Stimulated activated CD4-positive, alpha-beta T cell treated with anti-CD3 and anti-CD28 coated beads, Interleukin-2, amount 100 ng/mL, for 48 hours (primary cell): ENCODE measurements around the gene NSUN2.
"Not testable (repeated sequence)": the region's sequence is repeated elsewhere in the genome, so short reads cannot be mapped to it uniquely, and the experiment has no call there.

ENCODE experiments used
- DNase-seq, 2 donors: peaks; one replicate each; pipeline ENCODE4 v3.0.0-alpha.2; 2020

The NSUN2 gene

DNA sequence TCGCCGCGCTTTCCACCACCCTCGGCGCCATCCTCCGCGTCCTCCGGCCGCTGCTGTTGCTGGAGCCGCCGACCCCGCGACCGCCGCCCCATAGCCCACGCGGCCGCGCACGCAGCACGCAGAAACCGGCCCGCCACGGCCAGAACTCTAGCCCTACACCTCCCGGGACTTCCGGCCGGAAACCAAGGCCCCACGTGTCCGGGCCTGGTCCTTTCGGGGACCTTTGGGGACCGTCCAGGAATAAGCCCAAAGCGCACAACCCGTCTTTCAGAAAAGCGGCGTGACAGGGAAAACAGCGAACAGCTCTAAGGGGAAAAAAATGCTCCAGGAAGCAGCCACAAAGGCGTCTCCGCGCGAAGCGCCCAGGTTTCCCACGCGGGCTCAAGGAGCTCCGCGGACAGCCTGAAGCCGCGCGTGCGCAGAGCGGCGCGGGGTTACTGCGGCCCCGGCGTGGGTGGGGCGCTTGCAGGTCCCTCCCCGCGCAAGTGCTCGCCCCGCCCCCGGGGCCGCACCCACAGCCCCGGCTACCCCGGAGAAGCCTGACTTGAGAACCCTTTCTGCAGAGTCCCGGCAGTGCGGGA is at the start of gene NSUN2, which contains the start of gene SRD5A1:
TSS of gene NSUN2 (minus strand) at position 157 of the 581 bp plus-strand sequence. CDS start at position 92, 65 bp downstream.
TSS of gene SRD5A1 (plus strand) at position 553 of the 581 bp plus-strand sequence. CDS start 137 bp downstream, outside the sequence.
- peak; percentile 87 to 92 for DNase-seq

DNA sequence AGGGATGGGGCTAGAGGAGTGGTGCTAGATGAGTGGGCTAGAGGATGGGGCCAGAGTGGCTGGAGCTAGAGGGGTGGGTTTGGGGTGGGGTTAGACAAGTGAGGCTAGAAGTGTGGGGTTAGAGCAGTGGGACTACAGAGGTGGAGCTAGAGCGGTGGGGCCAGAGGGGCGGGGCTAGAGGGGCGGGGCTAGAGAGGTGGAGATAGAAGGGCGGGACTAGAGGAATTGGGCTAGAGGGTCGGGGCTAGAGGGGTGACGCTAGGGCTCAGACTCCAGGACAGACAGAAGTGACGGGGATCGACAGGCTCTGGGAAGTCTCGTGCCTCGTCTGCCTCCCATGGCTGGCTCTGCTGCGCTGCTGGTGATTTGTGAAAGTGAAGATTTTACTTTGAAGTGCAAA is 49.4 kb upstream of the NSUN2 start:
- DNase-seq: no peak

DNA sequence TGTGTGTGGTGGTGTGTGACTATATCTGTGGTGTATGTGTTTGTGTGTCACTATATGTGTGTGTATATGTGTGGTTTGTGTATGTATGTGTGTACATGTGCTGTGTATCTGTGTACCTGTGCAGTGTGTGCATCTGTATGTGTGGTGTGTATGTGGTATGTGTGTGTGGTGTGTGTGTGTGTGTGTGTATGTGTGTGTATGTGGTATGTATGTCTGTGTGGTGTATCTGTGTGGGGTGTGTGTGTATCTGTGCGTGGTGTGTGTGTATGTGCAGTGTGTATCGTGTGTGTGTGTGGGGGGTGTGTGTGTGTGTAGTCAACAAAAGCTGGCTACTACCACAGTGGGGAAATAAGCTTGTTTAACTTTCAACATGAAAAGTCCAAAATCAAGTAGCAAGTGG is 48.8 kb upstream of the NSUN2 start:
- DNase-seq: no peak

DNA sequence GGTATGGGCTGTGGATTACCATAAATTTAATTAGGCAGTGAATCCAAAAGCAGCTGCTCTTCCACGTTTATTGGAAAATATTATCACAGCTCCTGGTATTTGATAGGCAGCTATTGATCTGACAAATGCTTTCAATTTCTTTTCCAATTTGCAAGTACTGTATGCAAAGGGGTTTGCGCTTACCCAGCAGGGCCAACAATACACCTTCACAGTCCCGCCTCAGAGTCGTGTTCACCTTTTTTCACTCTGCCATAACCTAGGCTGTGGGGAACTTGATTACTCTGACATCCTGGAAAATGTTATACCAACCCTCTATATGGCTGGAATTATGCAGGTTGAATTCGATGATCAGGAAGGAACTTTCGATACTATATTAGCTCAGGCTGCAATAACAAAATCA is 48.1 kb upstream of the NSUN2 start:
- no peak for DNase-seq

DNA sequence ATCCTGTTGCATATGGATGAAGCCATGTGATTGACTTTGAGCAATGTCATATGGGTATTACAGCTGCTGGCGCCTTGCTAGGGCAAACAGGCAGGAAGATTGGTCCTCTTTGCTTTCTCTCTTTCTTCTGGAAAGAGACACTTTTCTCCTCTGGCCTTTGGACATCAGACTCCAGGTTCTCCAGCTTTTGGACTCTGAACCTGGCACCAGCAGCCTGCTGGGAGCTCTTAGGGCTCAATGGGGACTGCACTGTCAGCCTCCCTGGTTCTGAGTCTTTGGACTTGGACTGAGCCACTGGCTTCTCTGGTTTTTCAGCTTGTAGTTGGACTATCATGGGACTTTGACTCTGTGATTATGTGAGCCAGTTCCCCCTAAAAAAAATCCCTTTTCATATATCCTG is 45.5 kb upstream of the NSUN2 start:
- no peak for DNase-seq

DNA sequence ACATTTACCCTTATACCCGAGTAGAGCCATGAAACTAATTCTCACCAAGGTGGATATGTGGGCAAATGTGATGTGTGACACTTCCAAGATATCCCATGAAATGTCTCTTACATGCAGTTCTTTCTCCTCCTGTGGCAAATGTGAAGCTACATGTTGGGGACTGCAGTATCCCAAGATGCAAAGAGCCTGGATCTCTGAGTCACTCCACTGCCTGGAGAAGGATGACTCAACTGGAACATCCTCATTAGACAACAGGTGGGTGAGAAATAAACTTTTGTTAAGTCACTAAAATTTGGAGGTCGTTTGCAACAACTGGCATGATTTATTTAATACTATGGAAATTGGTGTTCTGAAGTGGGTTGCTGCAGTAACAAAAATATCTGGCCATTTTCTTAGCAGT is 43.9 kb upstream of the NSUN2 start:
- no peak for DNase-seq

DNA sequence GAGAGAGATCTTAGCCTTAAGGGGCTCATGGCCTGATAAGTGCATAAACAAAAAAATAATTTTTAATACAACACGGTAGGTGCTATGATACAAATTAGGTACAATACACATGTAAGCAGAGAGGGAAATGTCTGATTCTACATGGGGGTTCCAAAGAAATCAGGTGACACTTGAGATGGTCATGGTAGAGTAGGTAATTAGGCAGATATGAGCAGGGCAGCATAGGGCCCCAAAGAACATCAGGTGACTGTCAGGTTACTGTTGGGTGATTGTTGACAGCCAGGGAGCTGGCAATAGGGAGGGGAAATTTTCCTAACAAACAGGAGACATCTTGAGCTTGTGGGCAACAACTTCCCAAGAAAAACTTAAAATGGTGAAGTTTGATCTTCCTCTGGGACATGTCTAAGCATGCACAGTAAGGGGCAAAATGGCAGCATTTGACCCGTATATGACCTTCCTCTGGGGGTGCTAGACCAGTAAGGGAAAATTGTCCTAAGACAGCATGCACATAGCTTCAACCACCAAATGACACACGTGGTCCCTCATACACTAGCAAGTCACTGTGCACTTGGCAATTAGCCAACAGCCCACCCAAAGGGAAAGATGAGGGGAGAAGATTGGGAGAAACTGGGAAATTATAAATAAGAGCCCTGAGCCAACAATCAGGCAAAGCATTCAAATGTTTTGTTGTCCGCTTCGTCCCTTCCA is 43.1 kb upstream of the NSUN2 start:
- DNase-seq: no peak

DNA sequence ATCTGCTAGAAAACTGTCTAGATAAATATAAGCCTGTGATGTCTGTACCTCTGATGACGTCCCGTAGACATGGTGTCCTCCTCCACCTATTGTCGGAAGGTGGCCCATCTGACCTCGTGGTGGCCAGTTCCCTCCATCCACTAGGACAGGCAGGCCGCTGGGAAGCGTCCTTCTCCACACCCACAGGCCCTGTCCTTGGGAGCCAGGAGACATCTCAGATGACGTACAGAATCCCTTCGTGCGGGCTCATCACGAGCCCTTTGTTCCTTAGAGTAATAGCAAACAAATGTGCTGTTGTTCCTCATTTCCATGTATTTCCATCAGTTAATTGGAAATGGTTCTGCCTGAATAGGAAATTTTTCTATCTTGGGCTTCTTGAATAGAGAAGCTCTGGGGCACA is 42.0 kb upstream of the NSUN2 start:
- DNase-seq: no peak

DNA sequence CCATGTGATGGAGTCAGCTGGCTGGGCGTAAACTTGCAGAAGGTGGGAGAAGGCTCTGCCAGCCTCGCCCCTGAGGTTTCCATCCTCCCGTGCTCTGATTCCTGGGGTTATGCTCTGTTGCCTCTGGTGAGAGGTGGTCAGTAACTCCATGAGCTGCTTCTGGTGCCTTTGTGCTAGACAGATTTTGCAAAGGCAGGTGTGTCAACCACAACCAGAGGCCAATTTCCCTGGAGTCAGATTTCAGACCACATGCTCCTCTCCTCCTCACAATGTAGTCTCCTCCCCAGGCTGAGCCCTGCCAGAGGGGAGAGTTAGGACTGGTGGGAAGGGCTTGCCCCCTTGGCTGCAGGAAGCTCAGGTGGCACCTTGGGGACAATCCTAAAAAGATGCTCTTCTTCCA is 41.6 kb upstream of the NSUN2 start:
- DNase-seq: no peak

DNA sequence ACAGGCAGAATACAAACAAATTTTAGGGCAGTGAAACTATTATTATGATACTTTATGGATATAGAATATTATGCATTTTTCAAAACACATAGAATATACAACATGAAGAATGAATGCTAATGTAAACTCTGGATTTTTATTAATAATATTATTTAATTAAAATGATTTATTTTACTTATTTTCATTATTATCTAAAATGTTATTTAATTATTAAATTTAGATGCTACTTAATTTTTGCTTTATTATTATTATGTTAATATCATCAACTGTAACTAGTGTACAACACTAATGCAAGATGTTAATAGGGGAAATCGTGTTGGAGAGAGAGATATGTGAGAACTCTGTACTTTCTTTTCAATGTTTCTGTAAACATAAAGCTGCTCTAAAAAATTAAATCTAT is 41.1 kb upstream of the NSUN2 start:
- no peak for DNase-seq

DNA sequence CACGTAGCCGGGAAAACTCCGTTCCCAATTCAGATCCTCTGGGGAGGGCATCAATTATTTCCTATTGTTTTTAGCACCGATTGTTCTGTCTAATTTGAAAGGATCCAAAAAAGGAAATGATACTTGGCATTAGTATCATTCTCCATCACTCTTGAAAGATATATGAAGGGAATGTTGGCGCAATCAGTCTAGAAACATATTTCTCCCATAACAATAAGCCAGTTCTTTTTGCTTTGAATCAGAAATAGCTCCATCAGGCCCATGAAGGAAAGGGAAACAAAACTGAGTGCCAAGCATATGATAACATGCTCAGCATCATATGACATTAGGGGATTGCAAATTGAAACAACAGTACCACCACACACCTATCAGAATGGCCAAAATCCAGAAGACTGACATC is 40.2 kb upstream of the NSUN2 start:
- DNase-seq: no peak

DNA sequence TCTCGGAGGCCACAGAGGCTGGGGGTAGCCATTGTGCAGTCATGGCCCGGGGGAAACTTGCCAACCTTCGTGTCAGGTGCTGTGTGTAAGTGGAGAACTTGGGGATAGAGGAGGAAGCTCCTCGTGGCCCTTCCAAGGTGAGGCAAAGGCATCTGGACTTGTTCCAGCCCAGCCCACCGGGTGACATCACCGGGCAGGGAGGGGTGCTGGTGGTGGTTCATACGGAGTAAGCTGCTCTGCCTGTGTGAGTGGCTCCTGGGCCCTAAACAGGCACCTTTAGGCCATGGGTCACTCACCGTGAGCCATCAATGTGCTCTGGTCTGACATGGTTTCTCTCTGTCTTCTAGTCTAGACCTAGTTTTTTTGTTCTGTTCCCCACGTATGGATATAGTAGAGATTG is 35.9 kb upstream of the NSUN2 start:
- not testable (repeated sequence) for DNase-seq

DNA sequence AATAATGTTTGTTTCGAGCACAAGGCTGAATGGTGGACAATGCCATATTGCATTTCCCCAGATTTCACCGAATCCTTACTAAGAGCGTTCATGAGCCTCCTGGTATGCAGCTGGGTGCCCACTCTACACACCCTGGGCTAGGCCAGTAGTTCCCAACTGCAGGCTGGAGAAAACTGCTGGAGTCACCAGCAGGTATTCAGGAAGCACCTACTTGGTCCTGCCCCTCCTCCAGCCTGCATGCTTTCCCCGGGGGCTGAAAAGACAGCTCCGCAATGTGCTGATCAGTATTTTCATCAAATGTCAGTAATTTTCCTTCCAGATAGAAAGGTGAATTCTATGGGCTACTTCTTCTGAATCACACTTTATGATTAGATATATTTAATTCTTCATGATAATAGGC is 34.8 kb upstream of the NSUN2 start:
- DNase-seq: no peak

DNA sequence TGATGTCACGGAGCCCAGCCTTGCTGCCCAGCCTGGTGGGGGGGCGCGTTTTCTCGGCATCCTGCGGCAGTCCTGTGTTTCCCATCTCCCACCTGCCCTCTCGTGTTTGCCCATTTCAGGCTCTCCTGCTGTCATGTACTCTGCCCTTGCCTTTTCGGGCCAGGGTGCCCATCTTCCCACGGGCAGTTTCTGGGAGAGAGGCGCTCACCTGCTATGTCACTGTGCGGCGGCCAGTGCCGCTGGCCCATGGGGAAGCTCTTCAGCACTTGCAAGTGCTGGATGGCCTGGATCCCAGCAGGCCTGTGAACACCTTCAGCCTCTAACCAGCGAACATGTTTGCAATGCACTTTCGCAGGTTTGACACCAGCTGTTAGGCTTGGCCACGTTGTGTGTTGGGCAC is 33.9 kb upstream of the NSUN2 start:
- no peak for DNase-seq

DNA sequence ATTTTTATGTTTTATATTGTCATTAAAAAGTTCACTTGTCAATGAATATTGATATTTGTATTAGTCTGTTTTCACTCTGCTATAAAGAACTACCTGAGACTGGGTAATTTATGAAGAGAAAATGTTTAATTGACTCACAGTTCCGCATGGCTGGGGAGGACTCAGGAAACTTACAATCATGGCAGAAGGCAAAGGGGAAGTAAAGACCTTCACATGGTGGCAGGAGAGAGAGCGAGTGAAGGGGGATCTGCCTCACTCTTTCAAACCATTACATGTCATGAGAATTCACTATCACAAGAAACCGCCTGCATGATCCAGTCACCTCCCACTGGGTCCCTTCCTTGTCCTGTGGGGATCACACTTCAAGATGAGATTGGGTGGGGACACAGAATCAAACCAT is 27.8 kb upstream of the NSUN2 start:
- DNase-seq: no peak

DNA sequence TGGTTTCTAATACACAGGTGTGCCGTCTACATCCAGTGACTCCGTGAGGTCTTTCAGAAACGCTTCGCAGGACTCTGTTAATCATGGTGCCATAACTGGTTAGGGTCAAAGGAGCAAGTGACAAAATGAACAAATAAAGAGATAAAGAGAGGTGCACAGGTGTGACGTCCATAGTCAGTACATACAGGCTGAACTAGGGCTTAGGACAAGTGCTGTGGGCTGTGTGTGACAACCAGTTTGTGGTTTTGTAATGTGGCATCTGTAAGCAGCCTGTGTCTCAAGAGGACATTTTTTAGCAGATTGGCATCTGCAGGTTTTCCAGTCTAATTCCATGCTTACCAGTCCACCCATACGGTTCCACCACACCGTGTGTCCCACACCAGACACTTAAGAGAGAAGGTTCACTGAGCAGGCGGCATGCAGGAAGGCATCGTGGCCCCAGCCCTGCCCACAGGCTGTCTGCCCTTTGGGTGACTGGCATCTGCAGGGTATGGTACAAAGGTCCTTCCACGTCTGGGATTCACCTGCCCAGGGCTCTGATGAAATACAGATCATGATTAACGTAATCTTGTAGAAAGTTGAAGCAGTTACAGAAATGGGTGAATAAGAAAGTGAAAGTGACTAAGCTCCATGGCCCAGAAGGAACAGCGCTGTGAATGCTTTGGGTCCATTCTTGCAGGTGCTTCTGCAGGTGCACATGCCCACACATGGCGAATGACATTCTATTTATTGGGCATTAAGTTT is 27.3 kb upstream of the NSUN2 start:
- no peak for DNase-seq

DNA sequence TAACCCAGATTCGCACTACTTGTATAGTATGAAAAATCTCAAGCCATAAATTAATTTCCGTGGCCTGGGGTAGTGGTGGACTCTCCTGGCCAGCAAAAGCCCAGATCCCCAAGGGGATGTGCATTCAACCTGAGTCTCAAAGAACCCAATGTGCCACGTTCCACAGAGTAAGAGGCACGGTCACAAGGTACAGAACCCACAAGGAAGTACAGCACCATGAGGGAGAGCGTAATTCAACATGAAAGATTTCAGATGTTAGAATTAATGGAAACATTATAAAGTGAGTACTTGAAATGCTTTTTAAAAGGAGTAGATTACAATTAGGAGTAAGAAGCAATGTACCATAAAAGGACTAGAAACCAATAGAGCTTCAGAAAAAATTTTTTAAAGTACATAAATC is 23.8 kb upstream of the NSUN2 start:
- DNase-seq: no peak

DNA sequence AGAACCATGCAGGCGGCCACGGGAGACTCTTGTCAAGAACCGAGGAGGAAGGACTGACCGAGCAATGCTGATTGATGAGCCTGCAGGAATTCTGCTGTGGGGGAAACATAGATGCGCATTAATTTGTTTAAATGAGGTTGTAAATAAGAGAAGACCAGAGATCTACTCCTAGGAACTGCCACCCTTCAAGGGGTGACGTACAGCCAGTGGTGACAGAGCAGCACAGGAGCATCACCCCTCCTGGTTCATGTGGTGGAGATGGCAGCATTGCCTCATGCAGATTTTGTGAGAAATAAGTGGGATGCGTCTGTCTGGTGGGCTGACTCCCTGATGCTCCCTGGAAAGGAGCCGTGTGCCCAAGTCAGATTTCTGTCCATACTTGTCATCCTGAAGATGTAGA is 22.6 kb upstream of the NSUN2 start:
- DNase-seq: no peak

DNA sequence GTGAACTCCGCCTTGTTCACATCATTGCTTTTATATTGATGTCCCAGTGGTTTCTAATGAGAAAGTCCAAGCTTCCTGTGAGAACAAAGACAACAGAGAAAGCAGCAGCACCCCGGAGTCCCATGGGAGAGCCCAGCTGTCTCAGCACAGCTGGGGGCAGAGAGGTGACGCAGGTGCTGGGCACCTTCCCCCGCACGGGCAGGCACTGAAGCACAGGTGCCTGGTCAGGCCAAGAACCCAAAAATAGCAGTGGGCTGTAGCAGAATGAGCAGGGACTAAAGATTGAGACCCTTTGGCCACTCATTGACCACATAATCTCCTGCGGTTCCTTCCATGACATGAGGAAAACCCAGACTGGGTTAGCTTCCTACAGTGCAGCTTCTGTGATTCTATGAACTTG is 19.2 kb upstream of the NSUN2 start:
- no peak for DNase-seq

DNA sequence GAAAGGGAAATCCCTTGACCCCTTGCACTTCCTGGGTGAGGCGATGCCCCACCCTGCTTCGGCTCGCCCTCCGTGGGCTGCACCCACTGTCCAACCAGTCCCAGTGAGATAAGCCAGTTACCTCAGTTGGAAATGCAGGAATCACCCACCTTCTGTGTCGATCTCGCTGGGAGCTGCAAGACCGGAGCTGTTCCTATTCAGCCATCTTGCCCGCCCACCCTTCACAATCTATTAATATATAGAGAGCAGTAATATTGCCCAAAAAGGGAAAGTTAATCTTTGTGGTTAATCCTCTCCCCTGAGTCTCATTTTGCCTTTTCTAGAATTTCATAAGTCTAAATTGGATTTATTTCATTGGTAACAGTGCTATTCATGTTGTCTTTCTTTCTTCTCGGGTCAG is 16.8 kb upstream of the NSUN2 start:
- DNase-seq: no peak

DNA sequence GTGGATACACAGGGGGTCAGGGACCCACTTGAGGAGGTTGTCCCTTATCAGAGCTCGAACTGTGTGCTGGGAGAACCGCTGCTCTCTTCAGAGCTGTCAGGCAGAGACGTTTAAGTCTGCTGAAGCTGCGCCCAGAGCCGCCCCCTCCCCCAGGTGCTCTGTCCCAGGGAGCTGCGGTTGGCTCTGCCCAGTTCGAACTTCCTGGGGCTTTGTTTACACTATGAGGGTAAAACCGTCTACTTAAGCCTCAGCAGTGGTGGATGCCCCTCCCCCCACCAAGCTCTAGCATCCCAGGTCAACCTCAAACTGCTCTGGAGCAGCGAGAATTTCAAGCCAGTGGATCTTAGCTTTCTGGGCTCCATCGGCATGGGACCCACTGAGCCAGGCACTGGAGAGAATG is 16.3 kb upstream of the NSUN2 start:
- no peak for DNase-seq

DNA sequence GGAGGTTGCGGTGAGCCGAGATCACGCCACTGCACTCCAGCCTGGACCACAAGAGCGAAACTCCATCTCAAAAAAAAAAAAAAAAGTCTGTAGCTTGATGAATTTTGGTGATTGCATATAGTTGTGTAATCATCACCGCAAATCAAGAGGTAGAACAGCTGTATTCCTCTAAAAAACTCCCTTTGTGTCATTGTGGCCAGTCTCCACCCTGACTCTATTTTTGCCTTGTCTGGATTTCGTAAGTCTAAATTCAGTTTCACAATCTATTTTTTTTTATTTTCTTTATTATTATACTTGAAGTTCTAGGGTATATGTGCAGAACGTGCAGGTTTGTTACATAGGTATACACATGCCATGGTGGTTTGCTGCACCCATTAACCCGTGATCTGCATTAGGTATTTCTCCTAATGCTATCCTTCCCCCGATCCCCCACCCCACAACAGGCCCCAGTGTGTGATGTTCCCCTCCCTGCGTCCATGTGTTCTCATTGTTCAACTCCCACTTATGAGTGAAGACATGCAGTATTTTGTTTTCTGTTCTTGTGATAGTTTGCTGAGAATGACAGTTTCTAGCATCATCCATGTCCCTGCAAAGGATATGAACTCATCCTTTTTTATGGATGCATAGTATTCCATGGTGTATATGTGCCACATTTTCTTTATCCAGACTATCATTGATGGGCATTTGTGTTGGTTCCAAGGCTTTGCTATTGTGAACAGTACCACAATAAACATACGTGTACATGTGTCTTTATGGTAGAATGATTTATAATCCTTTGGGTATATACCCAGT is 12.9 kb upstream of the NSUN2 start:
- not testable (repeated sequence) for DNase-seq

DNA sequence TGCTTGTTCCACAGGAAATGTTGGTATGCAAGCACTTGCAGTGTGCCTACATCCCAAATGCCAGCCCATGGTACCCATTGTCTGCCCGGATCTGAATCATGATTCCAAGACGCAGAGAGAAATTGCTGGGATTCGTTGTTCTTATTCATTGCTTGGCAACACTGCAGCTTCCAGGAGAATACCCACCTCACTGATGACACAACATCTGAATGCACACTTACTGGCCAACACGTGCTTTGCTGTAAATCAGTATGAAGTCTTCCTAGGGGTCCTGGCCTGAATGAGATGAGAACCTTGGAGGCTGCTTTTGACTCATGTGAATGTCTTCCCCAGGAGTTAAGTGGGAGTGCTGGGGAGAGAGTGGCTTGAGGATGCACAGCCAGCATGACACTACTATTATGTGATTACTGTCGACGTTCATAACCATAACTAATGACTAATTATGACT is 12.0 kb upstream of the NSUN2 start:
- DNase-seq: no peak
